Esophagus squamous epithelium (tissue), 5 donors: ENCODE results near the gene KLC4. TPM values are rescaled to one million over a fixed set of nuclear protein-coding genes. Genes with fewer than 3 reads are reported as not detected.

Experiments used
- DNase-seq: peaks from one replicate; lab custom pipeline; 2025; lab: John Stamatoyannopoulos, UW
- H3K27ac ChIP-seq, 4 donors: fragments of 200-600 bp; sonication (generic); one replicate each; pipeline ENCODE4 v1.5.1; 2016 to 2019; ENCODE audit warnings: mild to moderate bottlenecking in 1 of 4
- H3K27me3 ChIP-seq, 4 donors: fragments of 200-600 bp; sonication (generic); 1 replicate in 3 of 4; 2 replicates in 1 of 4; pipeline versions ENCODE4 v1.5.1 to v1.6.0; 2017 to 2021; ENCODE audit warnings: antibody characterized with exemption in 1 of 4
- H3K36me3 ChIP-seq, 3 donors: fragments of 200-600 bp; sonication (generic); one replicate each; pipeline ENCODE4 v1.5.1; 2016 to 2019
- H3K4me1 ChIP-seq, 3 donors: fragments of 200-600 bp; sonication (generic); one replicate each; pipeline ENCODE4 v1.5.1; 2017 to 2019
- H3K4me3 ChIP-seq, 4 donors: fragments of 200-600 bp; sonication (generic); 1 replicate in 3 of 4; 2 replicates in 1 of 4; pipeline ENCODE4 v1.5.1; 2016 to 2019; ENCODE audit warnings: mild to moderate bottlenecking in 2 of 4, moderate library complexity in 1 of 4
- H3K9me3 ChIP-seq, 3 donors: fragments of 200-600 bp; sonication (generic); one replicate each; pipeline ENCODE4 v1.5.1; 2016 to 2019
- CTCF ChIP-seq, 6 experiments: fragments of 450-650 bp in 4 of 6; fragments of 200-600 bp in 2 of 6; sonication (generic) in 2 of 6; IDR thresholded peaks; one replicate each; pipeline ENCODE4 v1.5.1; 2016 to 2019; ENCODE audit warnings: antibody characterized with exemption in 6 of 6, mild to moderate bottlenecking in 4 of 6, moderate library complexity in 4 of 6
- POLR2A ChIP-seq, 4 donors: fragments of 450-650 bp; IDR thresholded peaks; one replicate each; pipeline ENCODE4 v1.6.1; 2017; ENCODE audit warnings: antibody characterized with exemption in 4 of 4, mild to moderate bottlenecking in 4 of 4, moderate library complexity in 3 of 4
- WGBS, 2 donors: methylation state at CpG; one replicate each; pipeline ENCODE4 v1.1.5; 2018; 5-methylcytosine and 5-hydroxymethylcytosine counted together
- intact Hi-C: fragments of 100-400 bp; cut with DNase I; formaldehyde crosslinking; loops from one replicate; pipeline ENCODE4 v1.15.0; 2022
- total RNA-seq, 4 donors: library from RNA; depleted of rRNA; stranded (reverse); fragments of >200 nt; gene quantifications; one replicate each; pipeline ENCODE4 v1.1.0, GENCODE V29; 2016
- donor health status: DM: yes; HTN: yes; CAD: no.

The KLC4 gene
- total RNA-seq, 4 donors from 2014 or later: 4.5 to 15.8 (median 9.4) TPM

- TF ChIP-seq POLR2A (IDR thresholded peaks at IDR 0.05) (no peak), CTCF (IDR thresholded peaks at IDR 0.05) (no peak)
- peak overlapping the region; percentile 49 to 89 (median 78) for H3K27ac ChIP-seq
- H3K36me3 ChIP-seq: no peaks in the 10 kb centered on the region
- H3K4me3 ChIP-seq: no peak overlapping the region
- intact Hi-C loops: no loop called here
- H3K9me3 ChIP-seq: no peaks in the 10 kb centered on the region
- H3K27me3 ChIP-seq: no peaks in the 10 kb centered on the region
- WGBS, 2 donors: 22 to 24% methylated on average over 6 to 8 of the region's 9 CpGs
- peaks cover 11 to 76% (median 42%) of the 10 kb centered on the region in 3 donors for H3K4me1 ChIP-seq
- no peak for DNase-seq
Measured at GRCh38 chr6:43120944-43121913, 61.8 kb downstream of the KLC4 start.

DNA sequence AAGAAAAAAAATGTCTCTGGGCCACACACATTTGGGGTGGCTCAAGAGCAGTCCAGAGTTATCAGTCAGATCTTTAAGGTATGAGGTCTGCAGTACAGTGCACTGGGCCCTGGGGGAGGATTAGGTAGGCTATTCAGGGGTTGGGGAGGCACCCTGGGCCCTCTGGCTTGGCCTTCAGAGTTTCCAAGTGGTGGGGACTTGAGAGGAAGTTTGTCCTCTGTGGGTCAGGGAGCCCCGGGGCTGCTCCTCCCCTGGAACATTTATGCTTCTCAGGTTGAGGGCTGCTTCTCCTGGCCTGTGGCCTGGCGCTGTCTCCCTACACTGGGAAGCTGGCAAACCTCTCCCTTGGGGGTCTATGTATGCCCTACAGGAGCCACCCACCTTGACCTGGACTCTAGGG is 62.7 kb downstream of the KLC4 start:
- TF ChIP-seq CTCF (IDR thresholded peaks at IDR 0.05): no peak
- WGBS, 2 donors: 33 to 71% methylated on average over 1 to 2 of the region's 2 CpGs
- DNase-seq: no peak
- Histone ChIP-seq H3K36me3 (no peaks in the 10 kb centered on the region), H3K27ac (peak overlapping the region; percentile 49 to 89 (median 78)), H3K27me3 (no peaks in the 10 kb centered on the region), H3K4me3 (no peak overlapping the region), H3K4me1 (peaks cover 11 to 76% (median 40%) of the 10 kb centered on the region in 3 donors), H3K9me3 (no peaks in the 10 kb centered on the region)
- intact Hi-C loops: no loop called here

DNA sequence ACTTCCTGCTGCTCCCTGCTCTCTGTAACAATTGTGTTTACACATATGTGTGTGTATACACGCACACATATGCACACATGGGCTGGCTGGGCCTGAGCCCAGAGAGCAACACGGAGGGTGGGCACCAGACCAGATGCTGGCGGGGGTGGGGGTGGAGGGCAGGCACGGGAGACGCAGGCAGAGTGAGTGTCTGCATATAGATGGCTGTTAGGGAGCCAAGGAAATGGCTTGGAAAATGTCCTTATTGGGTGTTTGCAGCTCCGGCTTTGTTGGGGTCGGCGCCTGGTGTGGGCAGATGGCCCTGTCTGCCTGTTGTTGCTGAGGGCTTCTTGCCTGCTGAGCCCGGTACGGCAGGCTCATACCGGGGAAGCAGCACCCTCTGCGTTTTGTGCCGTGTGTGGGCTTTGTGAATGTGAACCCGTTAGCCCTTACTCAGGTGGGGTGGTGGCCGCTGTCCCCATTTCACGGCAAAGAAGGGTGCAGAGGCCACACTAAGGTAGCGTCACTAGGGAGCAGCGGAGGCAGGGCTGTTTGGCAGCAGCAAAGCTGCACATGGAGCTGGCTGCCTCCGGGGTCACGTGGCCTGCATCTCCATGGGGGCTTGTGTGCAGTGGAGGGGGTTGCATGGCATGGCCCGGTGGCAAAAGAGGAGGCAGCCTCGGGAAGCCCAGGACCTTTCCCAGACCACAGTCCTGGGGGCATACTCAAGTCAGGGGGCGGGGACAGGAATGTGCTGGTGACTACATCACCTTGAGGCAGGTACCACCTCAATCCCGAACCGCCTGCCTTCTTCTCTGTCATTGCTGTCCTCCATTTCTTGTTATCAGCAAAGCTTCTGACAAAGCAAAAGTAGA is 64.3 kb downstream of the KLC4 start:
- Histone ChIP-seq H3K9me3 (no peaks in the 10 kb centered on the region), H3K27ac (peak overlapping the region; percentile 49 to 80 (median 70)), H3K4me1 (peaks cover 11 to 90% (median 44%) of the 10 kb centered on the region in 3 donors), H3K4me3 (no peak overlapping the region), H3K27me3 (no peaks in the 10 kb centered on the region), H3K36me3 (no peaks in the 10 kb centered on the region)
- TF ChIP-seq CTCF (IDR thresholded peaks at IDR 0.05) (no peak), POLR2A (IDR thresholded peaks at IDR 0.05) (no peak)
- DNase-seq: no peak
- intact Hi-C loops: no loop called here
- WGBS, 2 donors: 51 to 58% methylated on average over 5 to 15 of the region's 25 CpGs

DNA sequence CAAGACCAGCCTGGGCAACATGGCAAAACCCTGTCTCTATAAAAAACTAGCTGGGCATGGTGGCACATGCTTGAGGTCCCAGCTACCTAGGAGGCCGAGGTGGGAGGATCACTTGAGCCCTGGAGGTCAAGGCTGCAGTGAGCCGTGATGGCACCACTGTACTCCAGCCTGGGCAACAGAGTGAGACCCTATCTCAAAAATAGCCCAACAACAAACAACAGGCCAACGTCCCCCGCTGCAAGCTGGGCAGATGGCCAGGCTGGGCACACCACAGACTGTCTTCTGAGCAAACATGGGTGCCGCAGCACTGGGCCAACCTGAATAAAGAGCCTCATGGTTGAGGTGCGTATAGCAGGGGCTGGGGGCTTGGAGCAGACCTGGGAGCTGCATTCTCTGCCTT is 65.0 kb downstream of the KLC4 start:
- no peak for TF ChIP-seq CTCF (IDR thresholded peaks at IDR 0.05)
- TF ChIP-seq POLR2A (IDR thresholded peaks at IDR 0.05): no peak
- no peaks in the 10 kb centered on the region for H3K36me3 ChIP-seq
- peak overlapping the region in 3 of 4 donors; percentile 37 to 80 (median 49) for H3K27ac ChIP-seq
- H3K27me3 ChIP-seq: no peaks in the 10 kb centered on the region
- peaks cover 11 to 94% (median 46%) of the 10 kb centered on the region in 3 donors for H3K4me1 ChIP-seq
- DNase-seq: no peak
- intact Hi-C loops: no loop called here
- H3K9me3 ChIP-seq: no peaks in the 10 kb centered on the region
- WGBS, 2 donors: 71 to 80% methylated on average over 3 to 4 of the region's 6 CpGs
- H3K4me3 ChIP-seq: no peak overlapping the region

Other genes with a start within 250 kb of the KLC4 start
- 100 to 1,000 TPM in 1 of 4 donors, 10 to 100 TPM in 3; 67.4 to 122 (median 92.2) TPM for gene RPL7L1, start 180.0 kb upstream of the KLC4 start, total RNA-seq
- not detected for gene PTCRA, start 143.6 kb upstream of the KLC4 start, total RNA-seq
- 10 to 100 TPM; 10.3 to 24.6 (median 17.7) TPM for gene CNPY3, start 130.2 kb upstream of the KLC4 start, total RNA-seq
- under 1 TPM in 1 of 4 donors, not detected in 3; 0.76 TPM for gene GNMT, start 98.9 kb upstream of the KLC4 start, total RNA-seq
- gene PEX6, start 80.5 kb upstream of the KLC4 start, total RNA-seq: 10 to 100 TPM; 11.3 to 21.2 (median 17.1) TPM
- 10 to 100 TPM; 15.6 to 35.9 (median 27.4) TPM for gene PPP2R5D, start 75.1 kb upstream of the KLC4 start, total RNA-seq
- gene MEA1, start 45.7 kb upstream of the KLC4 start, total RNA-seq: 10 to 100 TPM; 28.9 to 56.6 (median 49.1) TPM
- gene KLHDC3, start 45.4 kb upstream of the KLC4 start, total RNA-seq: 10 to 100 TPM; 35.7 to 62.9 (median 48.5) TPM
- 10 to 100 TPM; 52.5 to 66.4 (median 65.4) TPM for gene RRP36, start 38.0 kb upstream of the KLC4 start, total RNA-seq
- 10 to 100 TPM in 1 of 4 donors, 1 to 10 TPM in 3; 6.5 to 10.8 (median 8.0) TPM for gene CUL7, start 5.8 kb upstream of the KLC4 start, total RNA-seq
- gene MRPL2, start 197 bp upstream of the KLC4 start, total RNA-seq: 10 to 100 TPM; 23.3 to 29.1 (median 24.5) TPM
- gene PTK7, start 16.7 kb downstream of the KLC4 start, total RNA-seq: 10 to 100 TPM; 30.6 to 44.1 (median 36.7) TPM
- gene SRF, start 111.6 kb downstream of the KLC4 start, total RNA-seq: 10 to 100 TPM; 22.0 to 38.9 (median 35.3) TPM
- 10 to 100 TPM; 26.2 to 50.9 (median 32.5) TPM for gene CUL9, start 122.6 kb downstream of the KLC4 start, total RNA-seq
- 100 to 1,000 TPM in 1 of 4 donors, 10 to 100 TPM in 3; 57.7 to 101 (median 81.5) TPM for gene DNPH1, start 169.8 kb downstream of the KLC4 start, total RNA-seq
- under 1 TPM in 1 of 4 donors, not detected in 3; 0.13 TPM for gene TTBK1, start 183.8 kb downstream of the KLC4 start, total RNA-seq
- not detected for gene SLC22A7, start 238.6 kb downstream of the KLC4 start, total RNA-seq
- under 1 TPM in 3 of 4 donors, not detected in 1; 0.38 to 0.72 (median 0.41) TPM for gene CRIP3, start 249.2 kb downstream of the KLC4 start, total RNA-seq